ENCODE results near the gene RIPPLY2.

RIPPLY2 gene

DNA sequence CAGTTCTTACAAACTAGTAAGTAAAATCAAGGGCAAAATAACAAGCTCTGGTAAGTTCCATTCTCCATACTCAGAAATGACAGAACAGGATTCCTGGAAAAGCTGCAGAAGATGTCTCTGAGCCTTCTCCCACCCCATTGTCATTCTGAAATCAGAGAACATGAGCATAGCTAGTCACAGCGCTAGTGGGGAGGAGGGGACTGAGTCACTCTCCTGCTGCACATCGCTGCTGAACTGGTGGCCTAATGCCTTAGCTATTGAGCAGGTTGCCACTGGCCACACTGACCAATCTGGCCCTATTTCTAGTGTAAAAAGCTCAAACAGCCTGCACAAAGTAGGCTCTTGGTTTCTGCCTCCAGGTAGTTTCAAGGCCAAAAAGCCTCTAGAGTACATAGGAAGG lies 26.1 kb upstream of the RIPPLY2 start:
- Histone ChIP-seq H3K4me1 (ENCODE audit: control insufficient read depth in 1 of 2, insufficient read depth in 2 of 2, low read length in 2 of 2) (no peaks in the 10 kb centered on the region), H3K9ac (ENCODE audit: low read depth in 1 of 2, low read length in 2 of 2) (no peak overlapping the region), H3K27me3 (ENCODE audit: control insufficient read depth in 1 of 2, insufficient read depth in 2 of 2, low read length in 2 of 2) (no peaks in the 10 kb centered on the region), H3K27ac (ENCODE audit: low read depth, low read length) (no peak overlapping the region), H3K9me3 (ENCODE audit: control insufficient read depth in 1 of 2, low read length in 2 of 2) (no peaks in the 10 kb centered on the region), H3K4me3 (ENCODE audit: low read depth in 1 of 2, low read length in 2 of 2) (no peak overlapping the region), H3K36me3 (ENCODE audit: control insufficient read depth in 1 of 2, insufficient read depth in 2 of 2, low read length in 2 of 2) (no peaks in the 10 kb centered on the region)

DNA sequence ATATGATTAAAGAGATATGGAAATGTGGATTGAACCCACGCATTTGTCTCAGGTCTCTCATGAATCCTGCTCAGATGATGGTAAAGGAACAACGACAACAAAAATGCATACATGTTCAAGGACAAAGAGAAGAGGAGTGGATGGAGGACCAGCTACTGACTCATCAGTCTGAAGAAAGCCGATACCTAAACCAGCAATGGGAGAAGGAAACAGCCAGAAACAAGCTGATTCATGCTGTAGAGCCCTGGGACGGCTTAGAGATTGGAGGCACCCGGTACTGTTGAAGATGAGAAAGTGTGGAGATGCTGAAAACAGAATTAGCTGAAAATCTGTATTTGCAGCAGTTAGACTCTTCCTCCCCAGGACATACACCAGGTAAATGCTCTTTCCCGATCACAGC lies 14.4 kb upstream of the RIPPLY2 start:
- H3K4me3 ChIP-seq (ENCODE audit: low read depth in 1 of 2, low read length in 2 of 2): no peak overlapping the region
- H3K36me3 ChIP-seq (ENCODE audit: control insufficient read depth in 1 of 2, insufficient read depth in 2 of 2, low read length in 2 of 2): no peaks in the 10 kb centered on the region
- no peak overlapping the region for H3K9ac ChIP-seq (ENCODE audit: low read depth in 1 of 2, low read length in 2 of 2)
- no peaks in the 10 kb centered on the region for H3K4me1 ChIP-seq (ENCODE audit: control insufficient read depth in 1 of 2, insufficient read depth in 2 of 2, low read length in 2 of 2)
- no peak overlapping the region for H3K27ac ChIP-seq (ENCODE audit: low read depth, low read length)
- peaks cover 0 to 4% of the 10 kb centered on the region in 2 donors for H3K9me3 ChIP-seq (ENCODE audit: control insufficient read depth in 1 of 2, low read length in 2 of 2)
- peaks cover 0 to 3% of the 10 kb centered on the region in 2 donors for H3K27me3 ChIP-seq (ENCODE audit: control insufficient read depth in 1 of 2, insufficient read depth in 2 of 2, low read length in 2 of 2)

DNA sequence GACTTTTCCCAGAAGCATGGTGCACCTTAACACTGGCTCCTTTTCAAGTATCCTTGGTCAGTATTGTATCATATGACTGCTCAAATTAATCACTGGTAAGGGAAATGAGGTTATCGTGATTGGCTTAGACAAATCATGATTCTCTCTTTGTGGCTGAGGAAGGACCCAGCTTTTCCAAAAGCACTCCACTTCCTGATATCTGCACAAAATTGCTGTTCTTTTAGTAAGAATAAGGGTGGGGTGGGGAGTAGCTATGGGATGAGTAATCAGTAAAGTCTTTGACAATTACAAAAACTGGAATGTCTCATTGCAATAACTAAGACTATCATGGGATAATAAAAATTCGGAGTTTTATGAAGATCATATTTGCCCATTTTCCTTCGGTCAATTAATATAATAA lies 9.0 kb upstream of the RIPPLY2 start:
- H3K27me3 ChIP-seq (ENCODE audit: control insufficient read depth in 1 of 2, insufficient read depth in 2 of 2, low read length in 2 of 2): no peaks in the 10 kb centered on the region
- H3K27ac ChIP-seq (ENCODE audit: low read depth, low read length): no peak overlapping the region
- no peak overlapping the region for H3K9ac ChIP-seq (ENCODE audit: low read depth in 1 of 2, low read length in 2 of 2)
- H3K36me3 ChIP-seq (ENCODE audit: control insufficient read depth in 1 of 2, insufficient read depth in 2 of 2, low read length in 2 of 2): no peaks in the 10 kb centered on the region
- peaks cover 0 to 4% of the 10 kb centered on the region in 2 donors for H3K9me3 ChIP-seq (ENCODE audit: control insufficient read depth in 1 of 2, low read length in 2 of 2)
- H3K4me3 ChIP-seq (ENCODE audit: low read depth in 1 of 2, low read length in 2 of 2): no peak overlapping the region
- H3K4me1 ChIP-seq (ENCODE audit: control insufficient read depth in 1 of 2, insufficient read depth in 2 of 2, low read length in 2 of 2): no peaks in the 10 kb centered on the region

DNA sequence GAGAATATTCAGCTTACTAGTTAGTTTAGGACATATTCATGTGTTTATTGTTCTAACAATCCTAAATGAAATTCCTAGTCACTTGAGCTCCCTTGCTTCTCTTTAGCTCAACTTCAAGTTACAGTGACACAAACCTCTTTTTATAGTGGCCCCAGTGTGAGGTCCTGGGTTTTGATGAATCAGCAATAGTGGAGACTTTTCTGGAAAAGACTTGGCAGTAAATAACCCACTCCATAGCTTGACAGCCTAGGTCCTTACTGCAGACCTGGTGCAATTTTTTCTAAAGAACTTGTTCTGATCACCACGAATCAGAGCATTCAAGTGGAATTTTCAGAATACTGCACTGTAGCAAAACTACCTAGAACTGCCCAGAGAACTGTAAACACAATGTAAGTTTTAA lies 6.9 kb upstream of the RIPPLY2 start:
- no peaks in the 10 kb centered on the region for H3K36me3 ChIP-seq (ENCODE audit: control insufficient read depth in 1 of 2, insufficient read depth in 2 of 2, low read length in 2 of 2)
- no peak overlapping the region for H3K9ac ChIP-seq (ENCODE audit: low read depth in 1 of 2, low read length in 2 of 2)

DNA sequence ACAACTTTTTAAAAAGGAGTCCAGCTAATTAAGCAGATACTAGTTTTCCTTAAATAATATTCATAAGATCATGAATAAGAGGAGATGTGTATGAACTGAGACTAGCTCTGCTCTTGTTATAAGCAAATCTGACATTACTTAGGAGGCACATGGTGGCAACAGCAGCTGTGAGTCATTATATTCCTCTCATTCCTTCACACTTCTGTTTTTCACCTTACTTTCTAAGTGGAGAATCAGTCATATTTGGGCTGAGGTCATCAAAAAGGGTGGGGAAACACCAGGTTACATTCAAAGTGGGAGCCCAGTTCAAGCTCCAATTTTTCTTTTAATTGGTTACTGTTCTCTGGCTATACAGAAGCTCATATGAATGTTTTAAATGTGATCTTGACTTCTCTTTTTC lies 6.0 kb upstream of the RIPPLY2 start:
- Histone ChIP-seq H3K4me1 (ENCODE audit: control insufficient read depth in 1 of 2, insufficient read depth in 2 of 2, low read length in 2 of 2) (no peaks in the 10 kb centered on the region), H3K9me3 (ENCODE audit: control insufficient read depth in 1 of 2, low read length in 2 of 2) (no peaks in the 10 kb centered on the region), H3K27ac (ENCODE audit: low read depth, low read length) (no peak overlapping the region), H3K9ac (ENCODE audit: low read depth in 1 of 2, low read length in 2 of 2) (no peak overlapping the region), H3K4me3 (ENCODE audit: low read depth in 1 of 2, low read length in 2 of 2) (no peak overlapping the region), H3K36me3 (ENCODE audit: control insufficient read depth in 1 of 2, insufficient read depth in 2 of 2, low read length in 2 of 2) (no peaks in the 10 kb centered on the region), H3K27me3 (ENCODE audit: control insufficient read depth in 1 of 2, insufficient read depth in 2 of 2, low read length in 2 of 2) (peaks cover 5 to 7% of the 10 kb centered on the region in 2 donors)

More for the DNA sequence above, 6.9 kb upstream of the RIPPLY2 start:
- no peaks in the 10 kb centered on the region for H3K4me1 ChIP-seq (ENCODE audit: control insufficient read depth in 1 of 2, insufficient read depth in 2 of 2, low read length in 2 of 2)
- H3K4me3 ChIP-seq (ENCODE audit: low read depth in 1 of 2, low read length in 2 of 2): no peak overlapping the region
- no peak overlapping the region for H3K27ac ChIP-seq (ENCODE audit: low read depth, low read length)
- peaks cover 0 to 2% of the 10 kb centered on the region in 2 donors for H3K9me3 ChIP-seq (ENCODE audit: control insufficient read depth in 1 of 2, low read length in 2 of 2)
- peaks cover under 1 to 7% of the 10 kb centered on the region in 2 donors for H3K27me3 ChIP-seq (ENCODE audit: control insufficient read depth in 1 of 2, insufficient read depth in 2 of 2, low read length in 2 of 2)

DNA sequence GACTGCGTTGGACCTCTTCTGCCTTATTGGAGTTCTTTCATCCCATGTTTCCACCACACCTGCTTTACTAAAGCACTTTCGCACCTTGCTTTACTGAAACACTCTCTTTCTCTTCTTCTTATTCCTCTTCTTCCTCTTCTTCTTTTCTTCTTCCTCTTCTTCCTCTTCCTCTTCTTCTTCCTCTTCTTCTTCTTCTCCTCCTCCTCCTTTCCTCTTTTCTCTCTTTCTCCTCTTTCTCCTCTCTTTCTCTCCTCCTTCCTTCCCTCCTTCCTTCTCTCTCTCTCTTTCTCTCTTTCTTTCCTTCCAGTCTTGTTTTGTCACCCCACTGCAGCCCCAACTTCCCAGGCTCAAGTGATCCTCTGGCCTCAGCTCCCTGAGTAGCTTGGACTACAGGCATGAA lies 4.0 kb upstream of the RIPPLY2 start:
- H3K9ac ChIP-seq (ENCODE audit: low read depth in 1 of 2, low read length in 2 of 2): no peak overlapping the region
- no peaks in the 10 kb centered on the region for H3K36me3 ChIP-seq (ENCODE audit: control insufficient read depth in 1 of 2, insufficient read depth in 2 of 2, low read length in 2 of 2)
- peaks cover 23 to 26% of the 10 kb centered on the region in 2 donors for H3K27me3 ChIP-seq (ENCODE audit: control insufficient read depth in 1 of 2, insufficient read depth in 2 of 2, low read length in 2 of 2)
- H3K4me3 ChIP-seq (ENCODE audit: low read depth in 1 of 2, low read length in 2 of 2): no peak overlapping the region
- H3K27ac ChIP-seq (ENCODE audit: low read depth, low read length): no peak overlapping the region
- H3K9me3 ChIP-seq (ENCODE audit: control insufficient read depth in 1 of 2, low read length in 2 of 2): no peaks in the 10 kb centered on the region
- H3K4me1 ChIP-seq (ENCODE audit: control insufficient read depth in 1 of 2, insufficient read depth in 2 of 2, low read length in 2 of 2): peaks cover 0 to 10% of the 10 kb centered on the region in 2 donors

DNA sequence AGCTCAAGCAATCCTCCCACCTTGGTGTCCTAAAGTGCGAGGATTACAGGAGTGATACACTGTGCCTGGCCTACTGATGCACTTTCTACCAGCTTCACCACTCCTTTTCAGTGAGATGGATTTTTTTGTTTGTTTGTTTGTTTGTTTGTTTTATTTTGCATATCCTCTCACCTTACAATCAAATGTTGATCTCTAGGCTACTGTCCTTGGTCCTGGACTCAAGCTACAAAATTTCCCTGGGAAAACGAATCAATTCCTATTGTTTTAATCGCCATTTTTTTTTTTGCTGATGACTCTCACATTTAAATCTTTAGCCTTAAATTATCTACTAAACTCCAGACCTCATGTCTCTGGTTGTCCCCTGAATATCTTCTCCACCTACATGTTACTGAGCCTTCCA lies 3.5 kb upstream of the RIPPLY2 start:
- Histone ChIP-seq H3K9me3 (ENCODE audit: control insufficient read depth in 1 of 2, low read length in 2 of 2) (no peaks in the 10 kb centered on the region), H3K4me3 (ENCODE audit: low read depth in 1 of 2, low read length in 2 of 2) (no peak overlapping the region), H3K27ac (ENCODE audit: low read depth, low read length) (no peak overlapping the region), H3K36me3 (ENCODE audit: control insufficient read depth in 1 of 2, insufficient read depth in 2 of 2, low read length in 2 of 2) (no peaks in the 10 kb centered on the region), H3K4me1 (ENCODE audit: control insufficient read depth in 1 of 2, insufficient read depth in 2 of 2, low read length in 2 of 2) (peaks cover 0 to 10% of the 10 kb centered on the region in 2 donors), H3K9ac (ENCODE audit: low read depth in 1 of 2, low read length in 2 of 2) (no peak overlapping the region), H3K27me3 (ENCODE audit: control insufficient read depth in 1 of 2, insufficient read depth in 2 of 2, low read length in 2 of 2) (peaks cover 28 to 31% of the 10 kb centered on the region in 2 donors)

DNA sequence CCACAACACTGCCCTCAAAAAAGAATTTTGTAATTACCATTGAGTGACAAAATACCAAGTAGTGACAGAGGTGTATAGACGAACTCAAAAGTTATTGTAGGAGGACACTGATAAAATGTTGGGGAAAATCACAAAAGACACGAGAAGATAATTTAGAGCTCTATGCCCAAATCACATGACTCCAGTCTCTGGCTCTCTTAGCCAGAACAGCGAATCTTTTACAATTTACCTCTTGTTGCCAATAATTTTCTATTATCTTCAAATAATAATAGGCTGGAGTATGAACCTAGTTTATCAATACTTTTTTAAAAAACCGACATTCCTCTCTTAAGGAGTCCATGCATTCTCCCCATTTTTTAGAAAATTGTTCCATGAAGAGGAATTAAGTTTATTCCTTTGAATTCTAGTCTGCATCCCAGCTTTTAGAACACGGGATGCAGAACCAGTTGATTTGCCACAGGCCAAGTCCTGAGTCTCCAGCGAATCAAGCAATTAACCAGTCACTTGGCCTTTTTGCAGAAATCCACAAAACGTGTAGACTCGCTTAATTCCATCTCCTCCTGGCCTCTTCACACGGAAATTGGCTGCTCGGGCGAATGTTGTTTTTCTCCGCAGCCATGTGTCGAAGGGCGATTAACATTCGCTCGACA lies 507 bp upstream of the RIPPLY2 start:
- peaks cover 0 to 10% of the 10 kb centered on the region in 2 donors for H3K4me1 ChIP-seq (ENCODE audit: control insufficient read depth in 1 of 2, insufficient read depth in 2 of 2, low read length in 2 of 2)
- no peak overlapping the region for H3K27ac ChIP-seq (ENCODE audit: low read depth, low read length)
- H3K27me3 ChIP-seq (ENCODE audit: control insufficient read depth in 1 of 2, insufficient read depth in 2 of 2, low read length in 2 of 2): peaks cover 38 to 40% of the 10 kb centered on the region in 2 donors
- H3K9me3 ChIP-seq (ENCODE audit: control insufficient read depth in 1 of 2, low read length in 2 of 2): no peaks in the 10 kb centered on the region
- H3K36me3 ChIP-seq (ENCODE audit: control insufficient read depth in 1 of 2, insufficient read depth in 2 of 2, low read length in 2 of 2): no peaks in the 10 kb centered on the region
- no peak overlapping the region for H3K9ac ChIP-seq (ENCODE audit: low read depth in 1 of 2, low read length in 2 of 2)
- peak overlapping the region; percentile 54 to 61 for H3K4me3 ChIP-seq (ENCODE audit: low read depth in 1 of 2, low read length in 2 of 2)

DNA sequence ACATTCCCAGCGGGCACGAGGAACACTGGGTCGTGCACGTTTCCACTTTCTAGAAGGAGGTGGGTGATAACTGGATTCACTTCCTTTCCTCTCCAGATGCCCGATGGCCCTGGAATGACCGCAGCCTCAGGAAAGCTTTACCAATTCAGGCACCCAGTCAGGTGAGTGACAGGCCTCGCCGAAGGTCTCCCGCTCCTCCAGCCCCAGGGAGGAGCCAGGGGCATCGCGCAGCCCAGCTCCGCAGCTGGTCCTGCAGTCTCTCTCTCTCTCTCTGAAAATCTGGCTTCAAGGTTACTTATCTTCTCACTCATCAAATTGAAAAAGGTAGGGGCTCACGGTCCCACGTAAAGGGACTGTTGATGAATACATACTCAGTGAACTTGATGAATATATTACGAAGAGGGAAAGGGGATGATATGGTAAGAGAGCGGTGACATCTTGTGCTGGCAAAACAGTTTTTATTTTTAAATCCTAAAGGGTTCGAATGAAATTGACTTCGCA lies 891 bp downstream of the RIPPLY2 start:
- Histone ChIP-seq H3K9ac (ENCODE audit: low read depth in 1 of 2, low read length in 2 of 2) (no peak overlapping the region), H3K4me1 (ENCODE audit: control insufficient read depth in 1 of 2, insufficient read depth in 2 of 2, low read length in 2 of 2) (peaks cover 4 to 13% of the 10 kb centered on the region in 2 donors)

DNA sequence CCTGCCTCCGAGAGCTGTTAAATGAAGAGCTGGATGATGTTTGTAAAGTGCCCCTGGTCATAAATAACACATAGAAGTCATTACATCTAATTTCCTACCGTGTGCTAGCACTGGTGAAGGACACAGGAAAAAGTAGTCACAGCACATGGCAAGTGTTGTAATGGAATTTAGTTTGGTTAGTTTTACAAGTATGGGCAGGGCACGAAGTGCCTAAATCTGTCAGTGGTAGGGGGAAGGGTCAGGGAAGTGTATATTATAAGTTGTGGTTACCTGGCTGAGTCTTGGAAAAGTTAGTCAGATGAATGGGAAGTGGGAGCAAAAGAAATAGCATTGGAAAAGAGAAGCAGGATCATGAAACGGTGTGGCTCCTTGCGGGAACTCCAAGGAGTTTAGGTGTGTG lies 1.6 kb downstream of the RIPPLY2 start:
- H3K4me1 ChIP-seq (ENCODE audit: control insufficient read depth in 1 of 2, insufficient read depth in 2 of 2, low read length in 2 of 2): peaks cover 6 to 16% of the 10 kb centered on the region in 2 donors
- H3K4me3 ChIP-seq (ENCODE audit: low read depth in 1 of 2, low read length in 2 of 2): no peak overlapping the region
- H3K9me3 ChIP-seq (ENCODE audit: control insufficient read depth in 1 of 2, low read length in 2 of 2): no peaks in the 10 kb centered on the region
- peaks cover 38 to 40% of the 10 kb centered on the region in 2 donors for H3K27me3 ChIP-seq (ENCODE audit: control insufficient read depth in 1 of 2, insufficient read depth in 2 of 2, low read length in 2 of 2)
- H3K27ac ChIP-seq (ENCODE audit: low read depth, low read length): no peak overlapping the region
- no peak overlapping the region for H3K9ac ChIP-seq (ENCODE audit: low read depth in 1 of 2, low read length in 2 of 2)
- no peaks in the 10 kb centered on the region for H3K36me3 ChIP-seq (ENCODE audit: control insufficient read depth in 1 of 2, insufficient read depth in 2 of 2, low read length in 2 of 2)

More for the DNA sequence above, 891 bp downstream of the RIPPLY2 start:
- Histone ChIP-seq H3K4me3 (ENCODE audit: low read depth in 1 of 2, low read length in 2 of 2) (peak overlapping the region; percentile 54 to 61), H3K36me3 (ENCODE audit: control insufficient read depth in 1 of 2, insufficient read depth in 2 of 2, low read length in 2 of 2) (no peaks in the 10 kb centered on the region), H3K9me3 (ENCODE audit: control insufficient read depth in 1 of 2, low read length in 2 of 2) (no peaks in the 10 kb centered on the region), H3K27ac (ENCODE audit: low read depth, low read length) (no peak overlapping the region), H3K27me3 (ENCODE audit: control insufficient read depth in 1 of 2, insufficient read depth in 2 of 2, low read length in 2 of 2) (peaks cover 38 to 40% of the 10 kb centered on the region in 2 donors)

Data from duodenal mucosa (tissue), 2 donors.